Ammon's horn (tissue), 1 donor: Measurements from ENCODE around the gene NSUN3.
"Not testable (repeated sequence)": the region's sequence is repeated elsewhere in the genome, so short reads cannot be mapped to it uniquely, and the experiment has no call there.

Experiments used
- DNase-seq: peaks from one replicate; pipeline ENCODE4 v3.0.0-alpha.2; 2016; ENCODE audit warnings: low spot score

NSUN3 gene

GRCh38 chr3:94069194-94069813 is 6.4 kb downstream of the NSUN3 start:
- no peak for DNase-seq

DNA sequence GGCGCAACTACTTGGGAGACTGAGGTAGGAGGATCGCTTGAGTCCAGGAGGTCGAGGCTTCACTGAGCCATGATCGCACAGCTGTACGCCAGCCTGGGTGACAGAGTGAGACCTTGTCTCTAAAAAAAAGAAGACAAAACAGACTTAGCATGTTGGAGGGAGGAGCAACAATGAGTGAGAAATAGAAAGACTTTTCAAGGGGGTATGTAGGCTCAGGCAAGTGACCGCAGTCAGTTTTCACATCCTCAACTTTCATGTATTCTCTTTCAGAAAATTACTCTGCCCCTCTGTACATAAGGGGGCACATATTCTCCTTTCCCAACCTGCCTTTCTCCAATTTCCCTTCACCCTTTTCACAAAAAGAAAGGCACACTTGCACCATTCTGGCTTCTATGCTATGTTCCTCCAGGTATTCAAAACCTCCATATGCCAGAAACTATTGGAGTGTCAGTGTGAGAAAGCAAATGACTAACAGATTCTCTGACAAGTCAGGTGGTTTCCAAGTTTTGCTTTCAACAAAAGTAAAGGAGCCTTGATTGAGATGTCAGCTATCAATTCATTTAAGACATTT is 7.6 kb downstream of the NSUN3 start:
- no peak for DNase-seq

DNA sequence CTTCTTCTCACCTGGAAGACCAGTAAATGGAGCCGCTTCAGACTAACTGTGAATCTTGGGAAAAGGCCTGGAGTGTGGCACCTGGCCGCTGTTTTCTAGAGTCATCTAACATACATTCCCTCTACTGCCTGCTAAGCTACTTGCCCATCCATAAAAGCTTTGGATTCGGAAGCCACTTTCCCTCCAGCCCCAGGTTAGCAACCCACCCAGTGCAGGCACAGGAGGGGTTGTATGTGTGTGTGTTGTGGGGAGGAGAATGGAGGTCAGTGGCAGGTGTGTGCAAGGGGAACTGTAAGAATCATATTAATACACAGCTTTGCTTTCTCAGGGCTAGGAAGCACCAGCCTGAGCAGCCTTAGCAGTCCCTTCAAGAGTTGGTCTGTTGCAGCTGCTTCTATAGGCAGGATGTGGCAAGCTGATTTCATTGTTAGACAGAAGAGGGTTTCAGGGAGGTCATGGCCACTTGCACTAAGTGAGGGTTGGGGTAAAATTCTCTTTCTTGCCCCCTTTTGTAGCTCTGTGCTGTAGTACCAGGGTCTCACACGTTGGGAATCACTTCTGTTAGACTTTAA is 8.9 kb downstream of the NSUN3 start:
- DNase-seq = no peak

- DNase-seq = no peak
Observed at GRCh38 chr3:94076055-94076454, 13.2 kb downstream of the NSUN3 start.

GRCh38 chr3:94080552-94080951 is 17.7 kb downstream of the NSUN3 start:
- not testable (repeated sequence) for DNase-seq

DNA sequence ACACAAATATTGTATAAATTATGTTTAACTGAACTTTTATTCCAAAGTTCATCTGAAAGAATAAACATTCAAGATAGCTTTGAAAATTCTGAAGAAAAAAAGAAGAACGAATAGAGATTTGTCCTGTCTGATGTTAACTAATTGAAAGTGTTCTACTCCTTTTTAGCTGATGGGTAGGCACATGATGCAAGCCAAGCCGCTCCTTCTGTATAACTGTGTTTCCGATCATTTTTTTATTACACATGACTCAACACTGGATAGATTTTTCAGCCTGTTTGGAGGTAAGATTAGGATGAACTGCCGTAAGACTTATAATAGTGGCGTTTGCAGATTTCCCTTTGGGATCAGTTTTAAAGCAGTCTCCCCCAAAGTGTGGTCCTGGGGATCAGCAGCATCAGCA is 19.0 kb downstream of the NSUN3 start:
- no peak for DNase-seq

DNA sequence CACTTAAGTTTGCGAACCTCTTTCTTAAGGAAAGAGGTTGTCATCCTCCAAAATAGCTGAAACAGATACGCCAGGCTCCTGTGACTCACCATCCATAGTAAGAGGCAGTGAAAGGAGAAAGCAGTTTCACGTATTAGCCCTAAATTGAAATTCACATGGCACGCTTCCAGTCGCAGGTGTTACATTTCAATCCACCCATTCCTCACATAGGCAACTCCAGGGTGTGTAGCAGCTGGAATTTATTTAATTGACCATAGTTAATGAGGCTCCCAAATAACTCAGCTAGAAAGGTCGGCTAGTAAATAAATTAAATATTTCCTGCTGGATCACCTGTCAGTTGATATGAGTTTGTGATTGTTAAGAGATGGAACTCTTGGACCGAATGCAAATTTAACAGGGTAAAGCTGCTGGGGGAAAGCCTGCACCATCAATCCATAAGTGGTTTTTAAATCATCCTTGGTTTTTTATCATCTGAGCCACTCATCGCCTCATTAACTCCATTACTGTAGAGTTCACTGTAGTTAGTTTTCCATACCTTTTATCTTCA is 19.6 kb downstream of the NSUN3 start:
- DNase-seq = no peak

DNA sequence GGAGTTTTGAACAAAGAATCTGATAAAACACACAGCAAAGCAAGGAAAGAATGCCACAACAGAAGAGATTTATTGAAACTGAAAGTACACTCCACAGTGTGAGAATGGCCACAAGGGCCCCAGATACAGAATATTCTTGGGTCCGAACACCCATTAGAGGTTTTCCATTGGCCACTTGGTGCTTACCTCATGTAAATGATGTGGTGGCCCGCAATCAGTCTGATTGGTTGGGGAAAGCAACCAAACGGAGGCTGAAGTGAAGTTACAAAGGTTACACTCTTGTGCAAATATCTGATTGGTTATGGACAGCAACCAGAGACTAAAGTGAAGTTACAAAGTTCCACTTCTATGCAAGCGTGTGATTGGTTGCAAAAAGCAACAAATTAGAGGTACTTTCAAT is 20.4 kb downstream of the NSUN3 start:
- no peak for DNase-seq

GRCh38 chr3:94089126-94089525 is 26.3 kb downstream of the NSUN3 start:
- peak; percentile 22 for DNase-seq

GRCh38 chr3:94092086-94092485 is 29.2 kb downstream of the NSUN3 start:
- DNase-seq = no peak

- DNase-seq = no peak
Observed at GRCh38 chr3:94093151-94093550, 30.3 kb downstream of the NSUN3 start.

- DNase-seq = no peak
Observed at GRCh38 chr3:94095111-94095510, 32.2 kb downstream of the NSUN3 start.

- no peak for DNase-seq
Observed at GRCh38 chr3:94098452-94098851, 35.6 kb downstream of the NSUN3 start.

DNA sequence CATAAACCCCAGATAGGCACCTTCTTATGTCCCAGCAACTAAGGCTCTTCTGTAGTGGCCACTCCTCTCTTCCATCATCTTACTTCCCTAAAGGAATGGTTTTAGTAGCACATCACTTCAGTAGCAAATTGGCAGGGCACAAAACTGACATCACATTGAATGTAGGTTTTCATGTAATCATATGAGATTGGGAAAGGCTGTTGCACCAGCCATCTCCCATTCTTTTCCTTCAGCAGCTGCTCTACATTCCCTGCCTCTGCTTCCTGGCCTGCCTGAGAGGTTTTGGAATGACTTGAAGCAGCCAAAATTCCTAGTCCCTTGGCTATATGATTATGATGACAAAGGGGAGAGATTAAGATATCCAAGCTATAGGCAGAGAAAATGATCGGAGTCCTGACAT is 36.5 kb downstream of the NSUN3 start:
- no peak for DNase-seq

GRCh38 chr3:94101860-94102259 is 39.0 kb downstream of the NSUN3 start:
- DNase-seq = no peak

- DNase-seq = no peak
Observed at GRCh38 chr3:94106268-94106667, 43.4 kb downstream of the NSUN3 start.

DNA sequence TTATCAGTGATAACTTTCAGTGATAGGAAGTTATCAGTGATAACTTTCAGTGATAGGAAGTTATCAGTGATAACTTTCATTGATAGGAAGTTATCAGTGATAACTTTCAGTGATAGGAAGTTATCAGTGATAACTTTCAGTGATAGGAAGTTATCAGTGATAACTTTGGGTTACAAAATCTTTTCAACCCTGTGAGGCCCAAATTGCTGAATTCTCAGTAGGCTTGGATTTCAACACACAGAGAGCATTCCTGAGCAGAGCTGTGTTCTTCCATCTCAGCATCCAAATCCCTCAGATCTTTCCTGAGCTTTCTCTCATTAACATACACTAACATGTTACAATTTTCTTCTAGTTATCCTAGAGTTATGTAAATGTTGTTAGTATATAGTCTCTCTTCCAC is 47.4 kb downstream of the NSUN3 start:
- DNase-seq = not testable (repeated sequence)

DNA sequence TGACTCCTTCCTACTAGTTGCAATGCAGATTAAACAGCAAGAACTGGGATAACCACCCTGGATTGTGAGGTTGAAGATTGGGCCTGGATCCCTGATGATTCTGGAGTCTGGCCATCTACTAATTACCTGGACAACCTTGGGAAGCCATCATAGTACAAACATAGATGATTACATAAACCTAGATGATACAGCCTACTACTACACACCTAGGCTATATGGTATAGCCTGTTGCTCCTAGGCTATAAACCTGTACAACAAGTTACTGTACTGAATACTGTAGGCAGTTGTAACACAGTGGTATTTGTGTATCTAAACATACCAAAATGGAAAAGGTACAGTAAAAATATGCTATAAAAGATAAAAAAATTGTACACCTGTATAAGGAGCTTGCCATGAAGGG is 48.0 kb downstream of the NSUN3 start:
- no peak for DNase-seq

GRCh38 chr3:94114666-94115065 is 51.8 kb downstream of the NSUN3 start:
- DNase-seq = no peak

GRCh38 chr3:94115482-94115881 is 52.6 kb downstream of the NSUN3 start:
- peak; percentile 78 for DNase-seq

DNA sequence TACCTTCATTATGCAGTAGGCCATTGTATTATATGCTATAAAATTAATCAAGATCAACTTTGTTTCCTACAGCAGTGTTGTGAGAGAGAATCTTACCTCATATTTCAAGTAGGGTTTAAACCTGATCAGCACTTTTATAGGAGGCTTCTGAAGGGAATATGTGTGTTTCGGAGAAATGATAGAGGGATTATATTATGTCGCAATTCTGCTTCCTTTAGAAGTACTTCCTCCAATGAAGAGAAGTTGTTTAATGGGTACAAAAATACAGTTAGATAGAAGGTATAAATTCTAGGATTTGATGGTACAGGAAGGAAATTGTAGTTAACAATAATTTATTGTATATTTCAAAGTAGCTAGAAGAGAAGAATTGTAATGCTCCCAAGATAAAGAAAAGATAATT is 54.9 kb downstream of the NSUN3 start:
- no peak for DNase-seq

DNA sequence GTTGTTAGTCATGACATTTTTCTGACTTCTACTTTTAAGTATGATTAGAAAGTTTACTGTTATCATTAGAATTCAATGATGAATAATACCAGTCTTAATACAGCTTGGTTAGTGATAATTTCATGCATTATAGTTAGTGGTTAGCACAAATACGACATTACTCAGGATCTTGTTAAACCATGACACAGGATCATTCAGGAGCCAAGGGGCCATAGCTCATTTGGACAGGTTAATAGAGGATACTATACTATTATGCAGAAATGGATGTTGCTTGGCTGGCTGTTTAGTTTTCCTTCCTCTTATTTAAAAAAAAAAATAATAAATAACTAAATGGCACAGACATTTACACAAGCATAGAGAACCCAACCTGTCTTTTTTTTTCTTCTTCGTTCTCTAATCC is 55.5 kb downstream of the NSUN3 start:
- DNase-seq = no peak

DNA sequence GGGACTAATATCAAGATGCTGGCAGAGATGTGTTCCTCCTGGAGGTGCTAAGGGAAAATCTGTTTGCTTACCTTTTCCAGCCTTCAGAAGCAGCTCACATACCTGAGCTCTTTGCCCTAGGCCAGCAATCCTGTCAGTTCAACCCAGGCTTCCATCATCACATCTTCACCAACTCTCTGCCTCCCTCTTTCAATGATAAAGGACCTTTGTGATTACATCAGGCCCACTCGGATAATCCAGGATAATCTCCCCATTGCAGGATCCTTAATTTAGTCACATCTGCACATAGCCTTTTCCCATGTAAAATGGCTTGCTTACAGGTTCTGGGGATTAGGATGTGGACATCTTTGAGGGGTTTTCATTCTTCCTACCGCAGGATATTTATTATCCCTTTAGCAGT is 58.3 kb downstream of the NSUN3 start:
- no peak for DNase-seq

DNA sequence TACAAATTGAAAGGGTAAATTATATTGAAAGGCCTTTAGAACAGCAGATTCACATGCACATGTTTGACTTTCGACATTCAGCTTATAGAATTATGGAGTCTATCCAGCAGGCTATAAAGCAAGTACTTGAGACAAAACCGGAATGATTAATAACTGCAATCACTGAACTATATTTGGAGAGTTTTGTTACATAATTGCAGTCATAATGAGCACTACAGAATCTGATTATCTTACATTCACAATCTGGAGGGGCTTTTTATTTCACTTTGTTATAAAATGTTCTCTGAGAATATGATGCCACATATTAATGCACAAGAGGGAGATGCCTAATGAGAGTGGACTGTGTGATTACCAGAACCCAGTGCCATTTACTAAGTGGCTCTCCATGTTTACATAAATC is 64.3 kb downstream of the NSUN3 start:
- DNase-seq = no peak
